ENCODE results near the gene TMC5.

The TMC5 gene

DNA sequence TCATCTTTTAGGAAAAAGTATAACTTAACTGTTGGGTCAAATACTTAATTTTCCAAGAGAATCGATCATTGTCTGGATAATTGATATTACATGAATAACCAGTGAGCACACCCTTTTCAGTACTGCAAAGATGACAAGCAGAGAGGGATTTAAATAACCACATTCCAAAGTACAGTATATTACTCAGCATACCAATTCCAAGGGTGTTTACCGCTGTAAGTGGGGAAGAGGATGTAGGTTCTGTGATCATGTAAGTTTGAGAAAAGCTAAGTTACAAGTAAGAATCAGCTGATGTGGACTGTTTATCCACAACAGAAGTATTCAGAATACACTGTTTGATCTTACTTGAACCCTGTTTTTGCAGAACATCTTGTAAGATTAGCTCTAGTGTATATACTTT lies 98.1 kb downstream of the TMC5 start:
- Histone ChIP-seq H2BK15ac (ENCODE audit: low read depth, poor library complexity, severe bottlenecking) (no peak overlapping the region), H3K4me2 (ENCODE audit: low read length, poor library complexity, severe bottlenecking) (no peak overlapping the region), H3K27ac (ENCODE audit: low read length, poor library complexity, severe bottlenecking) (no peak overlapping the region), H3K36me3 (ENCODE audit: control insufficient read depth in 1 of 2, insufficient read depth in 2 of 2, low read depth in 1 of 2, low read length in 2 of 2) (peaks cover 6 to 46% of the 10 kb centered on the region in 2 experiments), H4K8ac (ENCODE audit: low read length) (no peak overlapping the region), H2BK120ac (ENCODE audit: low read depth, low read length) (no peak overlapping the region), H3K9me3 (ENCODE audit: control insufficient read depth, low read length) (no peaks in the 10 kb centered on the region), H3K4me1 (ENCODE audit: control insufficient read depth, insufficient read depth, low read depth, low read length) (peaks cover 8% of the 10 kb centered on the region), H2BK12ac (ENCODE audit: low read length in 2 of 2) (no peak overlapping the region), H2AK5ac (ENCODE audit: low read length, severe bottlenecking) (no peak overlapping the region), H4K91ac (ENCODE audit: low read length) (no peak overlapping the region), H3K14ac (ENCODE audit: low read length in 2 of 2) (no peak overlapping the region), H3K23ac (ENCODE audit: low read length in 2 of 2) (no peak overlapping the region), H3K18ac (ENCODE audit: low read depth in 1 of 2, low read length in 2 of 2) (no peak overlapping the region), H3K9ac (ENCODE audit: low read length) (no peak overlapping the region), H2AFZ (ENCODE audit: low read depth, low read length) (no peak overlapping the region), H3K4me3 (ENCODE audit: insufficient read depth in 1 of 2, low read depth in 1 of 2, low read length in 2 of 2) (no peak overlapping the region), H3K79me1 (replicated peaks; ENCODE audit: low read length, poor library complexity, severe bottlenecking) (peaks cover 16% of the 10 kb centered on the region), H2BK5ac (ENCODE audit: low read depth, low read length, poor library complexity, severe bottlenecking) (no peak overlapping the region), H3K4ac (ENCODE audit: low read depth in 1 of 2, low read length in 2 of 2) (no peak overlapping the region), H3K27me3 (ENCODE audit: control insufficient read depth in 1 of 2, insufficient read depth in 1 of 2, low read length in 2 of 2) (no peaks in the 10 kb centered on the region)
- DNase-seq = peak; percentile 73
- no CpG with 5 or more reads among the region's 2 CpGs for WGBS

DNA sequence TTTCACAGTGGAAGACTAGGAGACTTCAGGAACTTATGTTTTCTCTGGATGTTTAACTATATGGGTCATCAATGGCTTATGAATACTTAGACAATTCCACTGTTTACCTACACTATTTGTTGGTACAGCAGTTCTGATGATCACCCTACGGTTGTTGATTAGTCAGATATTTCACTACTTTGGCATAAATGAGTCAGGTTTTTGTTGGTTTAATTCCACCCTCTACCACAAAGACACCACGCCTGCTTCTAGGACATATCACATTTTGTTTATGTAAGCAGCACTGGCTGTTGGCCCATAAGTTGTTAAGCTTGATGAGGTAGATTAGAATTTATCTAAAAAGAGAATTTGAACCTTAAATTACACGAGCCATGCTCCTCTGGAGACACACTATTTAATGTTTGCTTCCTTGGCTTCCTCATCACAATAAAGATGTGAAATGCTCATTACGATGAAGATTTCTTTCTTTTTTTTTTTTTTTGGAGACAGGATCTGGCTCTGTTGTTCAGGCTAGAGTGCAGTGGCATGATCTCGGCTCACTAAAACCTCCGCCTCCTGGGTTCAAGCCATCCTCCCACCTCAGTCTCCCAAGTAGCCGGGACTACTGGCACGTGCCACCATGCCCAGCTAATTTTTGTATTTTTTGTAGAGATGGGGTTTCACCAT lies 99.9 kb downstream of the TMC5 start:
- Histone ChIP-seq H2BK5ac (ENCODE audit: low read depth, low read length, poor library complexity, severe bottlenecking) (no peak overlapping the region), H3K9me3 (ENCODE audit: control insufficient read depth, low read length) (no peaks in the 10 kb centered on the region), H2BK12ac (ENCODE audit: low read length in 2 of 2) (no peak overlapping the region), H3K36me3 (ENCODE audit: control insufficient read depth in 1 of 2, insufficient read depth in 2 of 2, low read depth in 1 of 2, low read length in 2 of 2) (peaks cover 3 to 43% of the 10 kb centered on the region in 2 experiments), H4K91ac (ENCODE audit: low read length) (no peak overlapping the region), H3K4me3 (ENCODE audit: insufficient read depth in 1 of 2, low read depth in 1 of 2, low read length in 2 of 2) (no peak overlapping the region), H3K23ac (ENCODE audit: low read length in 2 of 2) (no peak overlapping the region), H3K14ac (ENCODE audit: low read length in 2 of 2) (no peak overlapping the region), H3K79me1 (replicated peaks; ENCODE audit: low read length, poor library complexity, severe bottlenecking) (peaks cover 16% of the 10 kb centered on the region), H3K27me3 (ENCODE audit: control insufficient read depth in 1 of 2, insufficient read depth in 1 of 2, low read length in 2 of 2) (no peaks in the 10 kb centered on the region), H4K8ac (ENCODE audit: low read length) (no peak overlapping the region), H3K4me2 (ENCODE audit: low read length, poor library complexity, severe bottlenecking) (no peak overlapping the region), H2AK5ac (ENCODE audit: low read length, severe bottlenecking) (no peak overlapping the region), H2AFZ (ENCODE audit: low read depth, low read length) (no peak overlapping the region), H3K4ac (ENCODE audit: low read depth in 1 of 2, low read length in 2 of 2) (no peak overlapping the region), H2BK15ac (ENCODE audit: low read depth, poor library complexity, severe bottlenecking) (no peak overlapping the region), H2BK120ac (ENCODE audit: low read depth, low read length) (no peak overlapping the region), H3K9ac (ENCODE audit: low read length) (no peak overlapping the region), H3K18ac (ENCODE audit: low read depth in 1 of 2, low read length in 2 of 2) (no peak overlapping the region), H3K27ac (ENCODE audit: low read length, poor library complexity, severe bottlenecking) (no peak overlapping the region), H3K4me1 (ENCODE audit: control insufficient read depth, insufficient read depth, low read depth, low read length) (peaks cover 8% of the 10 kb centered on the region)
- WGBS = 100% methylated on average over 1 of the region's 8 CpGs
- peak; percentile 80 for DNase-seq

GRCh38 chr16:19518388-19518787 lies 100.7 kb downstream of the TMC5 start:
- H3K27ac ChIP-seq (ENCODE audit: low read length, poor library complexity, severe bottlenecking) = no peak overlapping the region
- no peak overlapping the region for H2BK15ac ChIP-seq (ENCODE audit: low read depth, poor library complexity, severe bottlenecking)
- H3K18ac ChIP-seq (ENCODE audit: low read depth in 1 of 2, low read length in 2 of 2) = no peak overlapping the region
- 95% methylated on average over 1 of the region's 2 CpGs for WGBS
- H4K91ac ChIP-seq (ENCODE audit: low read length) = no peak overlapping the region
- H4K8ac ChIP-seq (ENCODE audit: low read length) = no peak overlapping the region
- no peak overlapping the region for H3K4ac ChIP-seq (ENCODE audit: low read depth in 1 of 2, low read length in 2 of 2)
- H3K36me3 ChIP-seq (ENCODE audit: control insufficient read depth in 1 of 2, insufficient read depth in 2 of 2, low read depth in 1 of 2, low read length in 2 of 2) = peaks cover 3 to 35% of the 10 kb centered on the region in 2 experiments
- no peak overlapping the region for H3K23ac ChIP-seq (ENCODE audit: low read length in 2 of 2)
- H2BK120ac ChIP-seq (ENCODE audit: low read depth, low read length) = no peak overlapping the region
- H3K27me3 ChIP-seq (ENCODE audit: control insufficient read depth in 1 of 2, insufficient read depth in 1 of 2, low read length in 2 of 2) = no peaks in the 10 kb centered on the region
- no peak overlapping the region for H2BK12ac ChIP-seq (ENCODE audit: low read length in 2 of 2)
- no peak overlapping the region for H3K9ac ChIP-seq (ENCODE audit: low read length)
- H3K4me2 ChIP-seq (ENCODE audit: low read length, poor library complexity, severe bottlenecking) = no peak overlapping the region
- peaks cover 9% of the 10 kb centered on the region for H3K4me1 ChIP-seq (ENCODE audit: control insufficient read depth, insufficient read depth, low read depth, low read length)
- no peak overlapping the region for H2AK5ac ChIP-seq (ENCODE audit: low read length, severe bottlenecking)
- H3K14ac ChIP-seq (ENCODE audit: low read length in 2 of 2) = no peak overlapping the region
- no peak for DNase-seq
- H3K79me1 ChIP-seq (replicated peaks; ENCODE audit: low read length, poor library complexity, severe bottlenecking) = peaks cover 16% of the 10 kb centered on the region
- no peak overlapping the region for H3K4me3 ChIP-seq (ENCODE audit: insufficient read depth in 1 of 2, low read depth in 1 of 2, low read length in 2 of 2)
- no peak overlapping the region for H2AFZ ChIP-seq (ENCODE audit: low read depth, low read length)
- no peak overlapping the region for H2BK5ac ChIP-seq (ENCODE audit: low read depth, low read length, poor library complexity, severe bottlenecking)
- no peaks in the 10 kb centered on the region for H3K9me3 ChIP-seq (ENCODE audit: control insufficient read depth, low read length)

DNA sequence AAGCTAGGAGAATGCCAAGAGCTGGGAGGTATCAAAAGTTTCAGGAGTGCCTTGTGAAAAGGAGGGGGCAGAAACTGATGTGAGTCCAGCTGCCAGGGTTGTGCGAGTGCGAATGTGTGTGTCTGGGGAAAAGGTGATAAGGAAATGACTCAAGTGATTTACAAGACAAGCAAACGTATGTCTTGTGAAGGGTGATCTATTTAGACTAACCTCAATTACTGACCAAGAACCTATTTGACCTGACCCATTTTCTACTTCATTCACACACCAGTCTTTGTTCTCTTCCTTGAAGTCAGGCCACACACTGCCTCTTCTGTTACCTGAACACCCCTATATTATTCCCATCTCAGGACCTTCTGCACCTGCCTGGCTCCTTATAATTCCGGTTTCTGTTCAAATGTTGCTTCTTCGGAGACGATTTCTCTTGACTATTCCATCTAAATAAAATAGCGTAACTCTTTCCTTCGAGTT lies 103.2 kb downstream of the TMC5 start:
- Histone ChIP-seq H2AFZ (ENCODE audit: low read depth, low read length) (no peak overlapping the region), H4K91ac (ENCODE audit: low read length) (no peak overlapping the region), H3K27ac (ENCODE audit: low read length, poor library complexity, severe bottlenecking) (peak overlapping the region; percentile 82), H2BK12ac (ENCODE audit: low read length in 2 of 2) (no peak overlapping the region), H3K36me3 (ENCODE audit: control insufficient read depth in 1 of 2, insufficient read depth in 2 of 2, low read depth in 1 of 2, low read length in 2 of 2) (peaks cover 0 to 16% of the 10 kb centered on the region in 2 experiments), H3K23ac (ENCODE audit: low read length in 2 of 2) (no peak overlapping the region), H3K18ac (ENCODE audit: low read depth in 1 of 2, low read length in 2 of 2) (no peak overlapping the region), H2BK120ac (ENCODE audit: low read depth, low read length) (no peak overlapping the region), H3K4me2 (ENCODE audit: low read length, poor library complexity, severe bottlenecking) (peak overlapping the region; percentile 84), H4K8ac (ENCODE audit: low read length) (no peak overlapping the region), H3K27me3 (ENCODE audit: control insufficient read depth in 1 of 2, insufficient read depth in 1 of 2, low read length in 2 of 2) (no peaks in the 10 kb centered on the region), H3K4me1 (ENCODE audit: control insufficient read depth, insufficient read depth, low read depth, low read length) (peaks cover 9% of the 10 kb centered on the region), H3K9ac (ENCODE audit: low read length) (peak overlapping the region; percentile 91), H3K14ac (ENCODE audit: low read length in 2 of 2) (no peak overlapping the region), H3K9me3 (ENCODE audit: control insufficient read depth, low read length) (no peaks in the 10 kb centered on the region), H3K79me1 (replicated peaks; ENCODE audit: low read length, poor library complexity, severe bottlenecking) (peaks cover 18% of the 10 kb centered on the region), H2BK5ac (ENCODE audit: low read depth, low read length, poor library complexity, severe bottlenecking) (no peak overlapping the region), H2BK15ac (ENCODE audit: low read depth, poor library complexity, severe bottlenecking) (no peak overlapping the region), H3K4ac (ENCODE audit: low read depth in 1 of 2, low read length in 2 of 2) (peak overlapping the region in 1 of 2 experiments; percentile 63), H2AK5ac (ENCODE audit: low read length, severe bottlenecking) (no peak overlapping the region), H3K4me3 (ENCODE audit: insufficient read depth in 1 of 2, low read depth in 1 of 2, low read length in 2 of 2) (peak overlapping the region in 1 of 2 experiments; percentile 94)
- peak; percentile 52 for DNase-seq
- WGBS = 6% methylated on average over 8 of the region's 8 CpGs

Data from mesenchymal stem cell (in vitro differentiated cells and primary cell).